Neuronal stem cell (in vitro differentiated cells): ENCODE data around the gene DTNB.

Source experiments
- DNase-seq: peaks from one replicate; pipeline ENCODE4 v3.0.0-alpha.2; 2013; ENCODE audit warnings: low spot score
- H2AFZ ChIP-seq: one replicate; pipeline ENCODE4 v1.6.1; 2013; ENCODE audit warnings: mild to moderate bottlenecking, low read length, inconsistent platforms
- H2AK5ac ChIP-seq: 2 replicates; pipeline ENCODE4 v1.6.1; 2013; ENCODE audit warnings: low read depth, mild to moderate bottlenecking, inconsistent platforms, low read length, moderate library complexity, mixed read lengths
- H2BK120ac ChIP-seq: 2 replicates; pipeline ENCODE4 v1.6.1; 2013; ENCODE audit warnings: low read depth, mild to moderate bottlenecking, inconsistent platforms, low read length, moderate library complexity, mixed read lengths
- H2BK12ac ChIP-seq: one replicate; pipeline ENCODE4 v1.6.1; 2013; ENCODE audit warnings: low read length, inconsistent platforms
- H2BK15ac ChIP-seq: 2 replicates; pipeline ENCODE4 v1.6.1; 2013; ENCODE audit warnings: mild to moderate bottlenecking, low read length, inconsistent platforms, mixed read lengths
- H2BK5ac ChIP-seq: one replicate; pipeline ENCODE4 v1.6.1; 2013; ENCODE audit warnings: inconsistent platforms, mild to moderate bottlenecking, low read length, moderate library complexity
- H3K14ac ChIP-seq: one replicate; pipeline ENCODE4 v1.6.1; 2013; ENCODE audit warnings: low read length, inconsistent platforms
- H3K18ac ChIP-seq: 2 replicates; pipeline ENCODE4 v1.6.1; 2013; ENCODE audit warnings: low read length, inconsistent platforms
- H3K23ac ChIP-seq: 2 replicates; pipeline ENCODE4 v1.6.1; 2013; ENCODE audit warnings: low read depth, mild to moderate bottlenecking, mixed read lengths, low read length, inconsistent platforms; ENCODE audit not compliant: poor library complexity
- H3K27ac ChIP-seq: replicated peaks from 3 replicates; pipeline ENCODE4 v1.5.1; 2013; ENCODE audit warnings: low read length, inconsistent platforms
- H3K27me3 ChIP-seq, 3 experiments: 2 replicates each; pipeline ENCODE4 v1.6.1; 2013; ENCODE audit warnings: low read length in 3 of 3, mild to moderate bottlenecking in 2 of 3, inconsistent platforms in 1 of 3, low read depth in 1 of 3, mixed read lengths in 1 of 3, moderate library complexity in 1 of 3; ENCODE audit not compliant: control insufficient read depth in 3 of 3, insufficient read depth in 3 of 3
- H3K36me3 ChIP-seq, 2 donors: replicated peaks in 1 of 2; 2 replicates each; pipeline ENCODE4 v1.6.1; 2013; ENCODE audit warnings: low read length in 2 of 2; ENCODE audit not compliant: control insufficient read depth in 2 of 2, insufficient read depth in 2 of 2
- H3K4ac ChIP-seq: 2 replicates; pipeline ENCODE4 v1.6.1; 2013; ENCODE audit warnings: inconsistent platforms, mild to moderate bottlenecking, low read length, moderate library complexity
- H3K4me1 ChIP-seq, 2 donors: 1 replicate in 1 of 2; 2 replicates in 1 of 2; pipeline ENCODE4 v1.6.1; 2013; ENCODE audit warnings: low read length in 2 of 2, low read depth in 1 of 2; ENCODE audit not compliant: control insufficient read depth in 2 of 2, insufficient read depth in 1 of 2
- H3K4me2 ChIP-seq: one replicate; pipeline ENCODE4 v1.6.1; 2013; ENCODE audit warnings: mild to moderate bottlenecking, low read length, inconsistent platforms; ENCODE audit not compliant: insufficient read depth, poor library complexity, severe bottlenecking
- H3K4me3 ChIP-seq, 2 donors: 2 replicates each; pipeline ENCODE4 v1.5.1; 2013; ENCODE audit warnings: low read length in 2 of 2, mild to moderate bottlenecking in 2 of 2, inconsistent platforms in 1 of 2, moderate library complexity in 1 of 2
- H3K79me1 ChIP-seq: one replicate; pipeline ENCODE4 v1.6.1; 2013; ENCODE audit warnings: low read depth, mild to moderate bottlenecking, inconsistent platforms, low read length, moderate library complexity
- H3K9ac ChIP-seq: one replicate; pipeline ENCODE4 v1.6.1; 2013; ENCODE audit warnings: mild to moderate bottlenecking, low read depth, low read length, inconsistent platforms; ENCODE audit not compliant: poor library complexity
- H3K9me3 ChIP-seq, 2 donors: replicated peaks in 1 of 2; 2 replicates each; pipeline versions ENCODE3 to v1.6.1; 2013; ENCODE audit warnings: low read length in 2 of 2, mild to moderate bottlenecking in 2 of 2, inconsistent platforms in 1 of 2, low read depth in 1 of 2, mixed read lengths in 1 of 2, moderate library complexity in 1 of 2; ENCODE audit not compliant: control insufficient read depth in 2 of 2, insufficient read depth in 1 of 2
- H4K8ac ChIP-seq: one replicate; pipeline ENCODE4 v1.6.1; 2013; ENCODE audit warnings: low read depth, mild to moderate bottlenecking, inconsistent platforms, low read length, moderate library complexity
- H4K91ac ChIP-seq: one replicate; pipeline ENCODE4 v1.6.1; 2013; ENCODE audit warnings: low read length, low read depth, mild to moderate bottlenecking, inconsistent platforms; ENCODE audit not compliant: poor library complexity
- WGBS, 2 donors: extraction: QIAGEN DNeasy Blood & Tissue Kit; methylation state at CpG; one replicate each; pipeline ENCODE4 v1.1.7; 2013; ENCODE audit warnings: missing lambda C conversion rate in 2 of 2, mixed read lengths in 1 of 2; ENCODE audit not compliant: insufficient read length in 2 of 2, insufficient replicate concordance in 1 of 2; ENCODE audit errors: extremely low coverage in 2 of 2; 5-methylcytosine and 5-hydroxymethylcytosine counted together

DTNB gene

GRCh38 chr2:25356088-25356487 lies 317.3 kb downstream of the DTNB start:
- Histone ChIP-seq H3K27ac (no peak overlapping the region), H4K91ac (no peak overlapping the region), H3K4ac (no peak overlapping the region), H3K4me3 (no peak overlapping the region), H3K9me3 (peaks cover 2 to 8% of the 10 kb centered on the region in 2 donors), H3K14ac (no peak overlapping the region), H3K36me3 (no peaks in the 10 kb centered on the region), H2AK5ac (peak overlapping the region; percentile 77), H3K27me3 (peaks cover 0 to 11% (median 0%) of the 10 kb centered on the region in 3 experiments), H3K4me1 (peaks cover 0 to 2% of the 10 kb centered on the region in 2 donors), H3K9ac (no peak overlapping the region), H4K8ac (no peak overlapping the region), H2BK120ac (no peak overlapping the region), H3K23ac (peak overlapping the region; percentile 49), H2BK12ac (no peak overlapping the region), H3K18ac (no peak overlapping the region), H2BK15ac (no peak overlapping the region), H3K4me2 (no peak overlapping the region), H2AFZ (peak overlapping the region; percentile 72), H3K79me1 (no peaks in the 10 kb centered on the region), H2BK5ac (no peak overlapping the region)
- no CpG with 5 or more reads among the region's 4 CpGs for WGBS, 2 donors
- no peak for DNase-seq

- no peak overlapping the region for H3K27ac ChIP-seq
- no peak overlapping the region for H3K18ac ChIP-seq
- no peak overlapping the region for H3K4ac ChIP-seq
- H2AK5ac ChIP-seq = no peak overlapping the region
- H3K14ac ChIP-seq = no peak overlapping the region
- no peak overlapping the region for H4K91ac ChIP-seq
- no peak overlapping the region for H3K23ac ChIP-seq
- H3K27me3 ChIP-seq = peaks cover 0 to 11% (median 0%) of the 10 kb centered on the region in 3 experiments
- H3K9ac ChIP-seq = no peak overlapping the region
- H3K4me2 ChIP-seq = no peak overlapping the region
- no peaks in the 10 kb centered on the region for H3K36me3 ChIP-seq
- H2AFZ ChIP-seq = peak overlapping the region; percentile 72
- no peak overlapping the region for H2BK120ac ChIP-seq
- H3K4me3 ChIP-seq = no peak overlapping the region
- H4K8ac ChIP-seq = no peak overlapping the region
- H2BK15ac ChIP-seq = no peak overlapping the region
- peaks cover 2 to 8% of the 10 kb centered on the region in 2 donors for H3K9me3 ChIP-seq
- H3K79me1 ChIP-seq = no peaks in the 10 kb centered on the region
- no CpG with 5 or more reads among the region's 8 CpGs for WGBS, 2 donors
- DNase-seq = no peak
- H2BK5ac ChIP-seq = no peak overlapping the region
- H3K4me1 ChIP-seq = peaks cover 0 to 2% of the 10 kb centered on the region in 2 donors
- no peak overlapping the region for H2BK12ac ChIP-seq
Measured at GRCh38 chr2:25355270-25355669, 318.1 kb downstream of the DTNB start.

GRCh38 chr2:25354116-25354515 lies 319.3 kb downstream of the DTNB start:
- Histone ChIP-seq H2AK5ac (no peak overlapping the region), H3K27me3 (peaks cover 0 to 9% (median 0%) of the 10 kb centered on the region in 3 experiments), H2BK120ac (no peak overlapping the region), H3K4me2 (no peak overlapping the region), H4K8ac (no peak overlapping the region), H3K23ac (no peak overlapping the region), H3K9ac (no peak overlapping the region), H3K27ac (no peak overlapping the region), H4K91ac (no peak overlapping the region), H2BK15ac (no peak overlapping the region), H2BK12ac (no peak overlapping the region), H3K9me3 (peaks cover 2 to 8% of the 10 kb centered on the region in 2 donors), H3K18ac (no peak overlapping the region), H2BK5ac (no peak overlapping the region), H3K14ac (no peak overlapping the region), H3K79me1 (no peaks in the 10 kb centered on the region), H3K36me3 (no peaks in the 10 kb centered on the region), H3K4ac (no peak overlapping the region), H2AFZ (no peak overlapping the region), H3K4me1 (peaks cover 0 to 2% of the 10 kb centered on the region in 2 donors), H3K4me3 (no peak overlapping the region)
- DNase-seq = no peak
- no CpG with 5 or more reads among the region's 6 CpGs for WGBS, 2 donors

GRCh38 chr2:25349397-25349796 lies 324.0 kb downstream of the DTNB start:
- no peak overlapping the region for H3K27ac ChIP-seq
- no peaks in the 10 kb centered on the region for H3K79me1 ChIP-seq
- H3K4ac ChIP-seq = no peak overlapping the region
- H3K14ac ChIP-seq = no peak overlapping the region
- no peak overlapping the region for H2BK15ac ChIP-seq
- peaks cover 0 to 3% of the 10 kb centered on the region in 2 donors for H3K4me1 ChIP-seq
- H3K23ac ChIP-seq = no peak overlapping the region
- H2BK120ac ChIP-seq = no peak overlapping the region
- no CpG with 5 or more reads among the region's 7 CpGs for WGBS, 2 donors
- no peaks in the 10 kb centered on the region for H3K36me3 ChIP-seq
- no peak overlapping the region for H3K4me3 ChIP-seq
- H4K91ac ChIP-seq = no peak overlapping the region
- H3K4me2 ChIP-seq = no peak overlapping the region
- peaks cover 0 to 25% (median 4%) of the 10 kb centered on the region in 3 experiments for H3K27me3 ChIP-seq
- no peak overlapping the region for H4K8ac ChIP-seq
- no peak overlapping the region for H2AFZ ChIP-seq
- no peak overlapping the region for H2BK5ac ChIP-seq
- H3K18ac ChIP-seq = no peak overlapping the region
- H3K9me3 ChIP-seq = no peaks in the 10 kb centered on the region
- H2BK12ac ChIP-seq = no peak overlapping the region
- no peak for DNase-seq
- no peak overlapping the region for H3K9ac ChIP-seq
- no peak overlapping the region for H2AK5ac ChIP-seq
